Measurements from ENCODE around the gene PALLD.

DNA sequence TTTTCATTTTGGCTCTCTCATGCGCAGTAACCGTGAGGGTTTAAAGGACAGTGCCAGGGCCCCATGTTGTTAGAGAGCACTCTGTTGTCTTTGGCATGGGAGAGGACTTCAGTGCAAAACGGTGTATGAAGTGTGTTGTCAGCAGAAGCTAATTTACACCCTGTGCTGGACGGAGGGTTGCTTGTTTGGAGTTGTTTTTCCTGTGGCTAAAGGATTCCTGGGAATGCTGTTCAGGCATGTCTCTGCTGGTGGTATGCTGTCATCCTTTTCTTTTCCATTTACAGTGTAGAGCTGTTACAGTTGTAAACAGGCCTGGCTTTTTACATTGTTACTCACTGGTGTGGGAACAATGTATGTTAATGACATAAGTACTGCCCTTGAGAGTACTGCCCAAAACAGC, 306.9 kb downstream of the PALLD start:
- TF ChIP-seq, protein P1, sequence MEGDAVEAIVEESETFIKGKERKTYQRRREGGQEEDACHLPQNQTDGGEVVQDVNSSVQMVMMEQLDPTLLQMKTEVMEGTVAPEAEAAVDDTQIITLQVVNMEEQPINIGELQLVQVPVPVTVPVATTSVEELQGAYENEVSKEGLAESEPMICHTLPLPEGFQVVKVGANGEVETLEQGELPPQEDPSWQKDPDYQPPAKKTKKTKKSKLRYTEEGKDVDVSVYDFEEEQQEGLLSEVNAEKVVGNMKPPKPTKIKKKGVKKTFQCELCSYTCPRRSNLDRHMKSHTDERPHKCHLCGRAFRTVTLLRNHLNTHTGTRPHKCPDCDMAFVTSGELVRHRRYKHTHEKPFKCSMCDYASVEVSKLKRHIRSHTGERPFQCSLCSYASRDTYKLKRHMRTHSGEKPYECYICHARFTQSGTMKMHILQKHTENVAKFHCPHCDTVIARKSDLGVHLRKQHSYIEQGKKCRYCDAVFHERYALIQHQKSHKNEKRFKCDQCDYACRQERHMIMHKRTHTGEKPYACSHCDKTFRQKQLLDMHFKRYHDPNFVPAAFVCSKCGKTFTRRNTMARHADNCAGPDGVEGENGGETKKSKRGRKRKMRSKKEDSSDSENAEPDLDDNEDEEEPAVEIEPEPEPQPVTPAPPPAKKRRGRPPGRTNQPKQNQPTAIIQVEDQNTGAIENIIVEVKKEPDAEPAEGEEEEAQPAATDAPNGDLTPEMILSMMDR (IDR thresholded peaks at IDR 0.05) = no peak
- TF ChIP-seq TCF7L2 (IDR thresholded peaks at IDR 0.05; ENCODE audit: low read depth, low read length) (no peak), REST (IDR thresholded peaks at IDR 0.05; ENCODE audit: insufficient read depth in 1 of 2, low read depth in 2 of 2, low read length in 1 of 2) (no peak), POLR2AphosphoS5 (IDR thresholded peaks at IDR 0.05; ENCODE audit: low read depth, low read length) (no peak), SIN3A (IDR thresholded peaks at IDR 0.05; ENCODE audit: borderline replicate concordance, insufficient read depth, low read depth, low read length) (no peak)

Data from Panc1 (cell line).